Brain microvascular endothelial cell (primary cell): ENCODE results near the gene HHAT.

Experiments
- DNase-seq: peaks from one replicate; pipeline ENCODE4 v3.0.0-alpha.2; 2020
- H3K27ac ChIP-seq: fragments of 250-450 bp; sonication (Bioruptor Pico); 2 replicates; pipeline ENCODE4 v1.5.1; 2020; ENCODE audit warnings: mild to moderate bottlenecking, moderate library complexity
- H3K27me3 ChIP-seq: fragments of 250-450 bp; sonication (Bioruptor Pico); replicated peaks from 2 replicates; pipeline ENCODE4 v1.5.1; 2020; ENCODE audit warnings: mild to moderate bottlenecking
- H3K36me3 ChIP-seq: fragments of 250-450 bp; sonication (Bioruptor Pico); replicated peaks from 2 replicates; pipeline ENCODE4 v1.5.1; 2020; ENCODE audit warnings: mild to moderate bottlenecking
- H3K4me3 ChIP-seq: 2 replicates; pipeline ENCODE4 v1.5.1; 2011; ENCODE audit warnings: low read depth, mild to moderate bottlenecking, control low read depth, low read length, moderate library complexity
- in situ Hi-C: cut with HindIII; loops from 2 replicates; pipeline ENCODE4 v1.10.0; 2017; ENCODE audit warnings: low sequenced_read_pairs, low pct_ligation_motif_present
- TF ChIP-seq, protein P1 (sequence below): IDR thresholded peaks from 2 replicates; pipeline ENCODE4 v1.5.1; 2011; ENCODE audit warnings: low read depth, mild to moderate bottlenecking, moderate library complexity, low read length, control low read depth, inconsistent platforms; ENCODE audit errors: missing control alignments

HHAT gene

DNA sequence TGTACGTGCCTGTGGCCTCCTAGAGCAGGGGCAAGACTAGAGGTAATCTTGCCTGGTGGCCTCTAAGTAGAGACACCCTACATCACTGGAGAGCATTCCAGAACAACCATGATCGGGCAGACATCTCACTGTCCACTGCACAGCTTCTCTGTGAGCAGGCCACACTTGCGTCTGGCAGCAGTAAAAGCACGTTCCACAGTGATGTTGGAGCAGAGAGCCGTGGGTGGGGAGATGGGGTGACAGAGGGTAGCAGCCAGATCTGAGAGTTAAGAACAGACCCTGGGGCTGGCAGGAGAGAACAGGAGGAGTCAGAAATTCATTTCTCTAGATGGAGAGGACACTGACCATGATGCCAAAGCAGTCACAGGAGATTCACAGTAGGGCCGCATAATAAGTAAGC is 293.0 kb downstream of the HHAT start:
- in situ Hi-C loops = no loop called here
- no peaks in the 10 kb centered on the region for H3K27me3 ChIP-seq
- no peak overlapping the region for H3K27ac ChIP-seq
- H3K4me3 ChIP-seq = no peak overlapping the region
- TF ChIP-seq, protein P1, sequence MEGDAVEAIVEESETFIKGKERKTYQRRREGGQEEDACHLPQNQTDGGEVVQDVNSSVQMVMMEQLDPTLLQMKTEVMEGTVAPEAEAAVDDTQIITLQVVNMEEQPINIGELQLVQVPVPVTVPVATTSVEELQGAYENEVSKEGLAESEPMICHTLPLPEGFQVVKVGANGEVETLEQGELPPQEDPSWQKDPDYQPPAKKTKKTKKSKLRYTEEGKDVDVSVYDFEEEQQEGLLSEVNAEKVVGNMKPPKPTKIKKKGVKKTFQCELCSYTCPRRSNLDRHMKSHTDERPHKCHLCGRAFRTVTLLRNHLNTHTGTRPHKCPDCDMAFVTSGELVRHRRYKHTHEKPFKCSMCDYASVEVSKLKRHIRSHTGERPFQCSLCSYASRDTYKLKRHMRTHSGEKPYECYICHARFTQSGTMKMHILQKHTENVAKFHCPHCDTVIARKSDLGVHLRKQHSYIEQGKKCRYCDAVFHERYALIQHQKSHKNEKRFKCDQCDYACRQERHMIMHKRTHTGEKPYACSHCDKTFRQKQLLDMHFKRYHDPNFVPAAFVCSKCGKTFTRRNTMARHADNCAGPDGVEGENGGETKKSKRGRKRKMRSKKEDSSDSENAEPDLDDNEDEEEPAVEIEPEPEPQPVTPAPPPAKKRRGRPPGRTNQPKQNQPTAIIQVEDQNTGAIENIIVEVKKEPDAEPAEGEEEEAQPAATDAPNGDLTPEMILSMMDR = no peak
- H3K36me3 ChIP-seq = no peaks in the 10 kb centered on the region
- DNase-seq = no peak

DNA sequence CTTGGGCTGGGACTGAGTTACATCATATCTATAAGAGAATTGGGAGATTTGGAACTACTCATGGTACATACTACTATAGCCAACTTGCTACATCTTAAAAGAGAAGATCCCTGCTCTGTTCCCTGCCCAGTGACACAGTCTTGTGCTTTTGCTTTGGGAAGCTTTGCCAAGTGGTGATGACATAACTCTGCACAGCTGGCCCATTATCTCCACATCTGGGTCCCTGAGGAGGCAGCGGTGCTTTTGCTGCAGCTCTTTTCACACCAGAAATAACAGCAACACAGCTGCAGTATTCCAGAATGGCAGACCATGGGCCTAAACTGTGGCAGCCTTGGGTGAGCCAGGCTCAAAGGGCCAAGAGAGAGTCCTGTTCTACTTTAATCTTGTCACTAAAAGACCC is 296.0 kb downstream of the HHAT start:
- in situ Hi-C loops = no loop called here
- Histone ChIP-seq H3K4me3 (no peak overlapping the region), H3K27ac (no peak overlapping the region), H3K27me3 (no peaks in the 10 kb centered on the region), H3K36me3 (no peaks in the 10 kb centered on the region)
- no peak for DNase-seq
- TF ChIP-seq, protein P1 = no peak

DNA sequence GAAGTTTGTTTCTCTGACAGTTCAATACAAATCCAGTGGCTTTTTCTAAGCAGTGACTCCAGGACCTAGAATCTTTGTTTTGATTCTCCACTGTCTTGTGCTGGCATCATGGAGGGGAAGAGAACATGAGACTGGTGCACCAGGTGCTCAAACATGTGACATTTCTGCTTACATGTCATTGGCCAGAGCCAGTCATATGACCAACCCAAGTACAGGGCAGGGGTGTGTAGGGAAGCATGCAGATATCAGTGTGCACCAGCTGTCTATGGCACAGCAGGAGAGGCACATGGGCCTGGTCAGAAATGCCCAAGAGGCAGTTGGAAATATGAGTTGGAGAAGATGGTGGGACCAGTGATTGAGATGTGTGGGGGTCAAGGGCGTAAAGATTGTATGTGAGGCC is 297.0 kb downstream of the HHAT start:
- H3K27me3 ChIP-seq = no peaks in the 10 kb centered on the region
- no peak overlapping the region for H3K27ac ChIP-seq
- H3K36me3 ChIP-seq = no peaks in the 10 kb centered on the region
- in situ Hi-C loops = no loop called here
- TF ChIP-seq, protein P1 = no peak
- no peak for DNase-seq
- no peak overlapping the region for H3K4me3 ChIP-seq

DNA sequence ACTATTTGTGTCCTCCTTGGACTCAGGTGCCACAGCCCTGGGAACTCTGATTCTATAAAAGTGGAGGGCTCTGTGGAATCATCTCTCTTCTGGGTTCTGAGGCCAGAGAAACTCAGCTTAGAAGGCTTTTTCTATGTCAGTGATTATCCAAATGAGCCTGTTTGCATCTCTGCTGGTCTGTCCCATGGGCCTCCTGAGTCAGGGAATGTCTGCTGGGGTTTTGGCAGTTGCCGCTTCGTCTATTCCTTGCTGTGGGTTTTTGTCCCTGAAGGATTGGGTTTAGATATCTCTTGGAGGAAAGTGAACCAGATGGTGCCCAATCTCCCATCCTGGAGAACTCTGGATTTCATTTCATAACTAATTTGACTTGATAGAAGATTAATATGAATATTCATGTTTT is 297.6 kb downstream of the HHAT start:
- in situ Hi-C loops = no loop called here
- H3K4me3 ChIP-seq = no peak overlapping the region
- no peak overlapping the region for H3K27ac ChIP-seq
- no peaks in the 10 kb centered on the region for H3K36me3 ChIP-seq
- no peaks in the 10 kb centered on the region for H3K27me3 ChIP-seq
- no peak for DNase-seq
- TF ChIP-seq, protein P1 = no peak

DNA sequence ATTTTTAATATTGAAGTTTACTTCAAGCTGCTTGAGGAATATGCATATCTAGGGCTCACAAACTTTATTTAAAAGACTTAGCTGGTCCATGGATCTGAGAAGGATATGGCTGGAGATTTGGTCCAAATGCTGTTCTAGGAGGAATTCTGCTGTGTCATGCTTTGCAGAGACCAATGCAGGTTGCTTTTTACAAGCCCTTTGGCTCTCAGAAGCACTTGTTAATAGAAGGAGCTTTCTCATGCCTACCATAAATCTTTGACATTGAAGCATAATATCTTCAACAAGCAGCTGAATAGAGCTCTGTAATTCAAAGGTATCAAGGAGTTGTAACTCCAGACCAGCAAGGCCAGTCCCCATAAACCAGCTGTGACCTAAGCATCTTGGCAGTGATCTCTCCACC is 299.1 kb downstream of the HHAT start:
- H3K36me3 ChIP-seq = no peaks in the 10 kb centered on the region
- in situ Hi-C loops = no loop called here
- no peak for DNase-seq
- H3K4me3 ChIP-seq = no peak overlapping the region
- TF ChIP-seq, protein P1 = no peak
- no peaks in the 10 kb centered on the region for H3K27me3 ChIP-seq
- no peak overlapping the region for H3K27ac ChIP-seq

DNA sequence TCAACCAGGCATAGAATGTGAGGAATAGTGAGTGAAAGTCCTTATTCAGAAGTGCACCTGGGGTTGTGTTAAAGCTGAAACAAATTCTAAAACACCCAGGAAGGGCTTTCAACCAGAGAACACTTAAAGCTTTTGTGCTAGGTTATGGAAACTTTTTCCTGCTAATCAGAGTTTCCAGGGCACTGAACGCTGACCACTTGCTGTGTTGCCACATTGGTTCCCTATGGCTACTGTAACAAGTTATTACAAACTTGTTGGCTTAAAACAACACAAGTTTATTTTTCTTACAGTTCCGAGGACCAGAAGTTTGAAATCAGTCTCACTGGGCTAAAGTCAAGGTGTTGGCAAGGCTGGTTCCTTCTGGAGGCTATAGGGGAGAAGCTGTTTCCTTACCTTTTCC is 300.6 kb downstream of the HHAT start:
- H3K27ac ChIP-seq = no peak overlapping the region
- no peak overlapping the region for H3K4me3 ChIP-seq
- in situ Hi-C loops = no loop called here
- H3K36me3 ChIP-seq = no peaks in the 10 kb centered on the region
- TF ChIP-seq, protein P1 = no peak
- H3K27me3 ChIP-seq = no peaks in the 10 kb centered on the region
- DNase-seq = no peak
